WTC11 (cell line): ENCODE measurements around the gene DYNC2LI1. TPM values are rescaled to one million over a fixed set of nuclear protein-coding genes. Genes with fewer than 3 reads are reported as not detected.

Experiments used
- ATAC-seq: fragments of 200-7000 bp; cut with Tn5 transposase; 2 replicates; pipeline ENCODE4 v1.10.0; 2021; ENCODE audit warnings: mild to moderate bottlenecking, moderate library complexity
- Bru-seq: library from RNA; stranded (reverse); fragments of 400-500 nt; gene quantifications from one replicate; lab custom pipeline; 2021; lab: Mats Ljungman, UMichigan
- CTCF ChIA-PET: fragments of 300-600 bp; sonication (Branson Sonifier 250); formaldehyde crosslinking; loops from one replicate; lab custom pipeline; 2021; ENCODE audit warnings: antibody characterized with exemption; lab: Charles Lee
- POLR2A ChIA-PET: fragments of 350-600 bp; sonication (Branson Sonifier 250); formaldehyde crosslinking; loops from one replicate; lab custom pipeline; 2021; ENCODE audit warnings: antibody characterized with exemption; lab: Charles Lee
- DNase-seq: peaks from one replicate; pipeline ENCODE4 v3.0.0; 2021; ENCODE audit warnings: low spot score
- H3K27ac Mint-ChIP-seq: 2 replicates; pipeline ENCODE4 v1.8.0; 2021; ENCODE audit warnings: mixed read lengths
- H3K27me3 Mint-ChIP-seq: 2 replicates; pipeline ENCODE4 v1.8.0; 2021; ENCODE audit warnings: low read depth, mild to moderate bottlenecking, moderate library complexity, mixed read lengths
- H3K36me3 Mint-ChIP-seq: 2 replicates; pipeline ENCODE4 v1.8.0; 2021; ENCODE audit warnings: mixed read lengths
- H3K4me1 Mint-ChIP-seq: 2 replicates; pipeline ENCODE4 v1.8.0; 2022; ENCODE audit warnings: mixed read lengths
- H3K4me3 Mint-ChIP-seq: 2 replicates; pipeline ENCODE4 v1.8.0; 2021; ENCODE audit warnings: mild to moderate bottlenecking, moderate library complexity, mixed read lengths
- H3K9me3 Mint-ChIP-seq: 2 replicates; pipeline ENCODE4 v1.8.0; 2021; ENCODE audit warnings: mixed read lengths
- AR ChIP-seq: fragments of 250-450 bp; sonication (Bioruptor Pico); IDR thresholded peaks from 2 replicates; pipeline ENCODE4 v1.9.0; 2021; ENCODE audit warnings: mild to moderate bottlenecking
- ARID4B ChIP-seq: sonication (generic); formaldehyde crosslinking; IDR thresholded peaks from 2 replicates; pipeline ENCODE4 v1.8.0; 2023; ENCODE audit warnings: missing genetic modification reagents, mild to moderate bottlenecking, borderline replicate concordance
- CDX4 ChIP-seq: fragments of 250-450 bp; sonication (Bioruptor Pico); IDR thresholded peaks from 2 replicates; pipeline ENCODE4 v1.9.0; 2021; ENCODE audit warnings: moderate library complexity, mild to moderate bottlenecking, inconsistent platforms, borderline replicate concordance
- CREM ChIP-seq: sonication (generic); formaldehyde crosslinking; IDR thresholded peaks from 2 replicates; pipeline ENCODE4 v1.8.1; 2022; ENCODE audit warnings: mild to moderate bottlenecking, missing genetic modification reagents, moderate library complexity
- E2F4 ChIP-seq: sonication (generic); formaldehyde crosslinking; IDR thresholded peaks from 2 replicates; pipeline ENCODE4 v1.8.1; 2022; ENCODE audit warnings: low read depth, mild to moderate bottlenecking, moderate library complexity, missing genetic modification reagents, borderline replicate concordance
- EMX1 ChIP-seq: fragments of 250-450 bp; sonication (Bioruptor Pico); IDR thresholded peaks from 2 replicates; pipeline ENCODE4 v1.8.0; 2021; ENCODE audit warnings: mild to moderate bottlenecking
- GABPB1 ChIP-seq: sonication (generic); formaldehyde crosslinking; IDR thresholded peaks from 2 replicates; pipeline ENCODE4 v1.8.1; 2023; ENCODE audit warnings: mild to moderate bottlenecking, missing genetic modification reagents
- MAX ChIP-seq: sonication (generic); formaldehyde crosslinking; IDR thresholded peaks from 2 replicates; pipeline ENCODE4 v1.8.0; 2022; ENCODE audit warnings: mild to moderate bottlenecking, missing genetic modification reagents
- MYBL2 ChIP-seq: sonication (generic); formaldehyde crosslinking; IDR thresholded peaks from 2 replicates; pipeline ENCODE4 v1.8.1; 2023; ENCODE audit warnings: mild to moderate bottlenecking, moderate library complexity, missing genetic modification reagents
- NR2C2 ChIP-seq: sonication (generic); formaldehyde crosslinking; IDR thresholded peaks from 2 replicates; pipeline ENCODE4 v1.8.0; 2022; ENCODE audit warnings: mild to moderate bottlenecking, missing genetic modification reagents
- SP1 ChIP-seq: sonication (generic); formaldehyde crosslinking; conservative IDR thresholded peaks from 2 replicates; pipeline ENCODE4 v1.8.1; 2022; ENCODE audit warnings: missing genetic modification reagents
- USF2 ChIP-seq: sonication (generic); formaldehyde crosslinking; IDR thresholded peaks from 2 replicates; pipeline ENCODE4 v1.8.1; 2023; ENCODE audit warnings: mild to moderate bottlenecking, missing genetic modification reagents, moderate library complexity
- ZNF263 ChIP-seq: sonication (generic); formaldehyde crosslinking; IDR thresholded peaks from 2 replicates; pipeline ENCODE4 v1.8.1; 2022; ENCODE audit warnings: low read depth, mild to moderate bottlenecking, moderate library complexity, missing genetic modification reagents
- ZNF532 ChIP-seq: fragments of 250-450 bp; sonication (Bioruptor Pico); IDR thresholded peaks from 2 replicates; pipeline ENCODE4 v1.9.0; 2021; ENCODE audit warnings: mild to moderate bottlenecking, borderline replicate concordance
- long read RNA-seq, 3 experiments: library from RNA in 1 of 3; library from capped mRNA in 1 of 3; library from polyadenylated mRNA in 1 of 3; unstranded in 2 of 3; stranded (forward) in 1 of 3; transcript quantifications; one replicate each; pipeline ENCODE4 v2.0.0, GENCODE V29; 2021
- total RNA-seq: library from RNA; stranded (reverse); gene quantifications from 3 replicates; pipeline ENCODE4 v1.2.3, GENCODE V29; 2021

DYNC2LI1 gene
- total RNA-seq (7.0 to 7.1 TPM (median 7.1 TPM) in 3 replicates), Bru-seq, nascent RNA (percentile 51 among the genes with signal in this experiment)
- long read RNA-seq, experiment 1, transcript DYNC2LI1-201 (13 exons, 1,399 nt), result major isoform, 7 of 16 reads
- long read RNA-seq, experiment 1, partial matches to known transcripts, result 1 of 16 reads
- long read RNA-seq, experiment 1, other reads (novel, unspliced or antisense), result 2 of 16 reads
- long read RNA-seq, experiment 2, partial matches to known transcripts, result 2 of 11 reads
- long read RNA-seq, experiment 2, other reads (novel, unspliced or antisense), result 5 of 11 reads
- long read RNA-seq, experiment 3, transcript DYNC2LI1-201 (13 exons, 1,399 nt), result major isoform, 10 of 26 reads
- long read RNA-seq, experiment 3, transcript DYNC2LI1-204 (6 exons, 1,133 nt), result minor isoform, 5 of 26 reads
- long read RNA-seq, experiment 3, transcript DYNC2LI1-210 (13 exons, 1,346 nt), result minor isoform, 6 of 26 reads
- long read RNA-seq, experiment 3, partial matches to known transcripts, result 4 of 26 reads
- long read RNA-seq, experiment 3, other reads (novel, unspliced or antisense), result 1 of 26 reads

GRCh38 chr2:43773876-43774613, at the start of gene DYNC2LI1:
Gene DYNC2LI1 (plus strand): TSS chr2:43774039. CDS start chr2:43774139, 100 bp downstream.
- no peaks in the 10 kb centered on the region for H3K36me3 Mint-ChIP-seq
- CTCF ChIA-PET, result interaction anchor here (0.9 to 1.7 kb wide), 4 partner anchors 24 to 169 kb away, joined by 3 to 5 read pairs (median 4); partner anchors contain the start of gene PLEKHH2
- DNase-seq (peak; percentile 92), ATAC-seq (peak; percentile 99)
- H3K27me3 Mint-ChIP-seq, result no peaks in the 10 kb centered on the region
- peak within 1 kb of the TSS; percentile 82 for H3K4me3 Mint-ChIP-seq
- peak within 1 kb of the TSS; percentile 98 for H3K27ac Mint-ChIP-seq
- H3K4me1 Mint-ChIP-seq, result peaks cover 8% of the 10 kb centered on the region
- POLR2A ChIA-PET, result no interaction called here
- no peaks in the 10 kb centered on the region for H3K9me3 Mint-ChIP-seq
- TF ChIP-seq GABPB1 (CRISPR knock-in tag), result peak; percentile 95
- TF ChIP-seq AR (CRISPR knock-in tag), result no peak
- TF ChIP-seq ARID4B (CRISPR knock-in tag), result 0 out of 2 replicates have a peak, but pooled peaks have one; percentile 71
- no peak for TF ChIP-seq CREM (CRISPR knock-in tag)
- no peak for TF ChIP-seq EMX1 (CRISPR knock-in tag)
- TF ChIP-seq E2F4 (CRISPR knock-in tag), result no peak
- TF ChIP-seq SP1 (CRISPR knock-in tag), result 0 out of 2 replicates have a peak, but pooled peaks have one; percentile 24
- no peak for TF ChIP-seq ZNF532 (CRISPR knock-in tag)
- no peak for TF ChIP-seq ZNF263 (CRISPR knock-in tag)
- no peak for TF ChIP-seq NR2C2 (CRISPR knock-in tag)
- TF ChIP-seq MYBL2 (CRISPR knock-in tag), result no peak
- peak; percentile 82 for TF ChIP-seq MAX (CRISPR knock-in tag)
- TF ChIP-seq USF2 (CRISPR knock-in tag), result no peak
- TF ChIP-seq CDX4, result no peak
